SK-N-SH (cell line): ENCODE data around the gene STK32C. TPM values are rescaled to one million over a fixed set of nuclear protein-coding genes. Genes with fewer than 3 reads are reported as not detected.

Experiments used
- CTCF ChIA-PET: fragments of 300-600, 350-600 bp; formaldehyde crosslinking; extraction: SDS; loops from one replicate; lab custom pipeline; 2021; lab: Yijun Ruan, JAX
- POLR2A ChIA-PET: fragments of 350-600 bp; sonication (Branson Sonifier 250); formaldehyde crosslinking; extraction: SDS; loops from one replicate; lab custom pipeline; 2020; ENCODE audit warnings: antibody characterized with exemption, inconsistent platforms; lab: Yijun Ruan, JAX
- DNase-seq: peaks from one replicate; pipeline ENCODE4 v3.0.0; 2012
- H2AFZ ChIP-seq: fragments of 200-600 bp; sonication (generic); 2 replicates; pipeline ENCODE4 v1.8.1; 2016; ENCODE audit warnings: antibody characterized with exemption, mild to moderate bottlenecking, low read depth
- H3F3A ChIP-seq: fragments of 200-600 bp; sonication (generic); replicated peaks from 2 replicates; pipeline ENCODE3; 2016; ENCODE audit warnings: antibody characterized with exemption, mild to moderate bottlenecking; ENCODE audit not compliant: insufficient read depth
- H3K27ac ChIP-seq, 2 experiments: fragments of 200-500 bp in 1 of 2; fragments of 200-600 bp in 1 of 2; sonication (Bioruptor generic) in 1 of 2; sonication (generic), shearing (Covaris generic) in 1 of 2; 2 replicates each; pipeline versions ENCODE4 v1.5.1 to v1.6.1; 2014 to 2016; ENCODE audit warnings: low read depth in 2 of 2, inconsistent platforms in 1 of 2, low read length in 1 of 2, mild to moderate bottlenecking in 1 of 2, mixed read lengths in 1 of 2
- H3K27me3 ChIP-seq: fragments of 200-600 bp; sonication (generic), shearing (Covaris generic); 2 replicates; pipeline ENCODE4 v1.6.1; 2016; ENCODE audit warnings: mixed run types; ENCODE audit not compliant: insufficient read depth
- H3K36me3 ChIP-seq, 2 experiments: fragments of 200-500 bp in 1 of 2; fragments of 200-600 bp in 1 of 2; sonication (Bioruptor generic) in 1 of 2; sonication (generic) in 1 of 2; replicated peaks in 1 of 2; 2 replicates each; pipeline versions ENCODE3 to v1.5.1; 2014 to 2016; ENCODE audit warnings: low read length in 1 of 2, mild to moderate bottlenecking in 1 of 2; ENCODE audit not compliant: insufficient read depth in 2 of 2, control insufficient read depth in 1 of 2
- H3K4me1 ChIP-seq, 2 experiments: fragments of 200-500 bp in 1 of 2; fragments of 200-600 bp in 1 of 2; sonication (Bioruptor generic) in 1 of 2; sonication (generic), shearing (Covaris generic) in 1 of 2; 2 replicates each; pipeline versions ENCODE4 v1.5.1 to v1.6.1; 2014 to 2016; ENCODE audit warnings: low read depth in 1 of 2, low read length in 1 of 2, mixed run types in 1 of 2; ENCODE audit not compliant: insufficient read depth in 2 of 2, control insufficient read depth in 1 of 2
- H3K4me2 ChIP-seq: fragments of 200-600 bp; sonication (generic), shearing (Covaris generic); 2 replicates; pipeline ENCODE4 v1.6.1; 2017; ENCODE audit warnings: mixed run types
- H3K4me3 ChIP-seq, 2 experiments: fragments of 200-500 bp in 1 of 2; fragments of 200-600 bp in 1 of 2; sonication (Bioruptor generic) in 1 of 2; sonication (generic), shearing (Covaris generic) in 1 of 2; 2 replicates each; pipeline versions ENCODE4 v1.5.1 to v1.8.1; 2014 to 2016; ENCODE audit warnings: low read depth in 2 of 2, inconsistent platforms in 1 of 2, low read length in 1 of 2, mild to moderate bottlenecking in 1 of 2, mixed read lengths in 1 of 2, moderate library complexity in 1 of 2
- H3K79me2 ChIP-seq: fragments of 200-600 bp; sonication (generic); 2 replicates; pipeline ENCODE4 v1.8.1; 2017; ENCODE audit warnings: mild to moderate bottlenecking; ENCODE audit not compliant: insufficient read depth
- H3K9ac ChIP-seq: fragments of 200-600 bp; sonication (generic); 2 replicates; pipeline ENCODE4 v1.6.1; 2017; ENCODE audit warnings: mixed run types
- H3K9me2 ChIP-seq: fragments of 200-600 bp; sonication (generic); 2 replicates; pipeline ENCODE4 v1.6.1; 2017; ENCODE audit warnings: mixed run types
- H3K9me3 ChIP-seq: fragments of 200-600 bp; sonication (generic); 2 replicates; pipeline ENCODE4 v1.6.1; 2017; ENCODE audit warnings: mixed run types, mild to moderate bottlenecking, moderate library complexity
- H4K20me1 ChIP-seq: fragments of 200-600 bp; sonication (generic); 2 replicates; pipeline ENCODE4 v1.6.1; 2017; ENCODE audit warnings: mild to moderate bottlenecking, mixed run types; ENCODE audit not compliant: insufficient read depth
- CHD2 ChIP-seq: fragments of 150-350 bp; IDR thresholded peaks from 2 replicates; pipeline ENCODE4 v1.6.1; 2018; ENCODE audit warnings: low read length; ENCODE audit not compliant: partially characterized antibody
- CTCF ChIP-seq: fragments of 200-600 bp; sonication (generic); IDR thresholded peaks from 2 replicates; pipeline ENCODE4 v1.6.1; 2017; ENCODE audit warnings: antibody characterized with exemption, mild to moderate bottlenecking, moderate library complexity
- EP300 ChIP-seq, 2 experiments: IDR thresholded peaks; 2 replicates each; pipeline versions ENCODE4 v1.4.0 to v1.6.1; 2012; ENCODE audit warnings: borderline replicate concordance in 1 of 2, low read depth in 1 of 2, low read length in 1 of 2
- EZH2phosphoT487 ChIP-seq: fragments of 200-600 bp; sonication (generic); IDR thresholded peaks from 2 replicates; pipeline ENCODE4 v1.6.1; 2017; ENCODE audit warnings: low read depth, mixed run types, mild to moderate bottlenecking, antibody characterized with exemption, moderate library complexity, borderline replicate concordance
- GABPA ChIP-seq: IDR thresholded peaks from 2 replicates; pipeline ENCODE4 v1.4.0; 2012; ENCODE audit warnings: low read depth, mild to moderate bottlenecking
- IRF3 ChIP-seq: fragments of 150-350 bp; IDR thresholded peaks from 2 replicates; pipeline ENCODE4 v1.6.1; 2016; ENCODE audit warnings: mild to moderate bottlenecking, low read depth, low read length
- JUND ChIP-seq: IDR thresholded peaks from 2 replicates; pipeline ENCODE4 v1.4.0; 2012
- PBX3 ChIP-seq: IDR thresholded peaks from 2 replicates; pipeline ENCODE4; 2012
- POLR2AphosphoS5 ChIP-seq: IDR thresholded peaks from 2 replicates; pipeline ENCODE4 v1.6.1; 2012; ENCODE audit warnings: low read depth, low read length
- RCOR1 ChIP-seq: fragments of 150-350 bp; IDR thresholded peaks from 2 replicates; pipeline ENCODE4 v1.6.1; 2017; ENCODE audit warnings: antibody characterized with exemption, low read length
- RFX5 ChIP-seq: IDR thresholded peaks from 2 replicates; pipeline ENCODE4 v1.6.1; 2012; ENCODE audit warnings: mild to moderate bottlenecking, improper control_type of control experiment, low read length
- SMC3 ChIP-seq: IDR thresholded peaks from 2 replicates; pipeline ENCODE4 v1.6.1; 2012; ENCODE audit warnings: low read depth, low read length, improper control_type of control experiment
- TCF12 ChIP-seq: IDR thresholded peaks from 2 replicates; pipeline ENCODE4 v1.4.0; 2012
- USF1 ChIP-seq: IDR thresholded peaks from 2 replicates; pipeline ENCODE4 v1.4.0; 2012; ENCODE audit warnings: low read depth, borderline replicate concordance
- USF2 ChIP-seq: fragments of 150-350 bp; IDR thresholded peaks from 2 replicates; pipeline ENCODE4 v1.6.1; 2017; ENCODE audit warnings: antibody characterized with exemption, low read length, low read depth, borderline replicate concordance
- YY1 ChIP-seq: IDR thresholded peaks from 2 replicates; pipeline ENCODE4 v1.4.0; 2012; ENCODE audit warnings: low read depth, mild to moderate bottlenecking
- WGBS: methylation state at CpG from one replicate; pipeline ENCODE4 v1.1.6; 2017; ENCODE audit warnings: low lambda C conversion rate; 5-methylcytosine and 5-hydroxymethylcytosine counted together
- polyA plus RNA-seq, 3 experiments: library from polyadenylated mRNA; depleted of rRNA; stranded (reverse); fragments of >200 nt; gene quantifications; 2 replicates each; pipeline ENCODE4 v1.2.3, GENCODE V29; 2012

STK32C gene
- polyA plus RNA-seq, 1 of the 3 experiments (the other 2 are of a cell fraction), result 27.8 TPM

- no peaks in the 10 kb centered on the region for H3K27me3 ChIP-seq
- H3K79me2 ChIP-seq, result no peaks in the 10 kb centered on the region
- no peaks in the 10 kb centered on the region for H4K20me1 ChIP-seq
- CTCF ChIA-PET, result interaction anchor here (0.9 to 1.4 kb wide), 2 partner anchors 10 to 128 kb away, joined by 3 read pairs; no protein-coding TSS in a partner anchor
- H3K9ac ChIP-seq, result no peak overlapping the region
- no peak overlapping the region for H3K4me3 ChIP-seq
- no peaks in the 10 kb centered on the region for H3F3A ChIP-seq
- H3K27ac ChIP-seq, result no peak overlapping the region; a peak in 1 of 4 replicates
- no peaks in the 10 kb centered on the region for H3K9me2 ChIP-seq
- DNase-seq, result no peak
- 89% methylated on average over 35 of the region's 35 CpGs for WGBS
- H2AFZ ChIP-seq, result no peak overlapping the region
- TF ChIP-seq SMC3 (no peak), PBX3 (no peak), EZH2phosphoT487 (no peak), TCF12 (no peak), POLR2AphosphoS5 (no peak), YY1 (no peak), IRF3 (no peak), RCOR1 (no peak), CHD2 (no peak), USF2 (no peak), EP300 (IDR thresholded peaks at IDR 0.05; ENCODE audit: borderline replicate concordance in 1 of 2, low read depth in 1 of 2, low read length in 1 of 2) (no peak), RFX5 (no peak), GABPA (no peak), USF1 (no peak), JUND (no peak), CTCF (no peak)
- POLR2A ChIA-PET, result no interaction called here
- H3K4me2 ChIP-seq, result no peak overlapping the region
- peaks cover 0 to 38% of the 10 kb centered on the region in 2 experiments; a peak in 1 of 4 replicates for H3K4me1 ChIP-seq
- no peaks in the 10 kb centered on the region for H3K36me3 ChIP-seq
- no peaks in the 10 kb centered on the region for H3K9me3 ChIP-seq
These were observed 75.5 kb downstream of the STK32C start for GRCh38 chr10:132232023-132232951.
